NT2/D1 (cell line): ENCODE results near the gene RFC2.
A peak's percentile ranks its signal among the peaks of the same experiment; 100 is the strongest.

ENCODE experiments used
- DNase-seq: peaks from one replicate; pipeline ENCODE4 v3.0.0-alpha.2; 2011; ENCODE audit warnings: low read depth, low spot score
- H3K27me3 ChIP-seq: 2 replicates; pipeline ENCODE4 v1.6.0; 2011; ENCODE audit warnings: mild to moderate bottlenecking; ENCODE audit not compliant: insufficient read length, insufficient read depth
- H3K36me3 ChIP-seq: 2 replicates; pipeline ENCODE4 v1.6.1; 2011; ENCODE audit warnings: mild to moderate bottlenecking, low read length, mixed read lengths; ENCODE audit not compliant: insufficient read depth, insufficient read length
- H3K4me1 ChIP-seq: 2 replicates; pipeline ENCODE4 v1.5.1; 2011; ENCODE audit not compliant: insufficient read depth, insufficient read length
- H3K4me3 ChIP-seq: 2 replicates; pipeline ENCODE4 v1.5.1; 2011; ENCODE audit warnings: low read depth; ENCODE audit not compliant: insufficient read length
- H3K9ac ChIP-seq: 2 replicates; pipeline ENCODE4 v1.6.0; 2011; ENCODE audit warnings: low read depth; ENCODE audit not compliant: insufficient read length
- H3K9me3 ChIP-seq: 2 replicates; pipeline ENCODE4 v1.5.1; 2011; ENCODE audit warnings: mild to moderate bottlenecking, low read length; ENCODE audit not compliant: insufficient read depth
- SUZ12 ChIP-seq: IDR thresholded peaks from 2 replicates; pipeline ENCODE4 v1.6.1; 2011; ENCODE audit not compliant: insufficient read length, insufficient read depth; ENCODE audit errors: extremely low read depth
- YY1 ChIP-seq: IDR thresholded peaks from 2 replicates; pipeline ENCODE4 v1.6.1; 2011; ENCODE audit not compliant: insufficient read length, insufficient read depth
- ZNF274 ChIP-seq: IDR thresholded peaks from 2 replicates; pipeline ENCODE4 v1.6.1; 2011; ENCODE audit warnings: mild to moderate bottlenecking, low read depth, low read length

RFC2 gene

DNA sequence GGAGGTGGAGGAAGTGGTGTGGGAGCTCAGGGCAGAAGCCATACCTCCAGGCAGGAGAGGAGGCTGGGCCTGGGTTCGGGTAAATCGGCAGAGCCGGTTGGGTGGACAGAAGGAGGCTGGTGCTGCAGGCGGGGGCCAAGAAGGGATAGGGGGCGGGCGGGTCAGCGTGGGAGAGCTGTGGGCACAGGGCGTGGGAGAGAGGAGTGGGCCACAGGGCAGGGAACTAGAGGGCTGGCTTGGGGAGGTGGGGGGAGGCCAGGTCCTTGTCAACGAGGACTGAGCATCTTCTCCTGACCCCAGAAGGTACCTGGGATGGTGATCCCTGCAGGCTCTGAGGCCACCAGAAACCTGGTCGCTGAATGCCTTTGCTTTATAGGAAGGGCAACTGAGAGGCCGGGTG lies 32.5 kb downstream of the RFC2 start:
- peaks cover 28% of the 10 kb centered on the region for H3K36me3 ChIP-seq

DNA sequence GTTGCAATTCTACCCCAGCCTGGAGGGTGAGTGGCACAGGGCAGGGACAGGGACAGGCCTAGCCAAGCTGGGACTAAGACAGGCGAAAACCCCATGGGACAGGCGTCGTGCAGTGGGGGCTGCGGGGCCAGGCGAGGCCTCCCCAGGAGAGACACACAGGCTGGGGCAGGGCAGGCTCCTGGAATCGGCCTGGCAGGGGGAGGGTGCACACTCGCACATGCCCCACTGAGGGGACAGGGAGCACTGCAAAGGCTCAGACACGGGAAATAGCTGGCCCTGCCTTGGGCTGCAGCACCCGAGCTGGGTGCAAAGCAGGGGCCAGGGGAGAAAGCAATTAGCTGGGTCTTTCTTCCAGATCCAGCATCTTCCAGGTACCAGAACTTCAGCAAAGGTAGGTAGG lies 34.0 kb downstream of the RFC2 start:
- TF ChIP-seq SUZ12 (no peak), ZNF274 (no peak), YY1 (no peak)
- DNase-seq: no peak
- peaks cover 15% of the 10 kb centered on the region for H3K4me1 ChIP-seq
- H3K9me3 ChIP-seq: no peaks in the 10 kb centered on the region
- H3K9ac ChIP-seq: no peak overlapping the region
- peaks cover 15% of the 10 kb centered on the region for H3K36me3 ChIP-seq
- no peaks in the 10 kb centered on the region for H3K27me3 ChIP-seq
- H3K4me3 ChIP-seq: no peak overlapping the region

More for the DNA sequence above, 32.5 kb downstream of the RFC2 start:
- Histone ChIP-seq H3K27me3 (no peaks in the 10 kb centered on the region), H3K9ac (no peak overlapping the region), H3K4me3 (no peak overlapping the region), H3K9me3 (no peaks in the 10 kb centered on the region), H3K4me1 (peaks cover 13% of the 10 kb centered on the region)
- TF ChIP-seq SUZ12: no peak
- TF ChIP-seq ZNF274: no peak
- TF ChIP-seq YY1: no peak
- no peak for DNase-seq

GRCh38 chr7:74219416-74219815 lies 34.8 kb downstream of the RFC2 start:
- peak overlapping the region; percentile 21 for H3K9ac ChIP-seq
- H3K4me3 ChIP-seq: no peak overlapping the region
- no peak for TF ChIP-seq YY1
- no peak for TF ChIP-seq SUZ12
- no peak for TF ChIP-seq ZNF274
- peaks cover 8% of the 10 kb centered on the region for H3K36me3 ChIP-seq
- no peaks in the 10 kb centered on the region for H3K27me3 ChIP-seq
- peaks cover 15% of the 10 kb centered on the region for H3K4me1 ChIP-seq
- H3K9me3 ChIP-seq: no peaks in the 10 kb centered on the region
- DNase-seq: no peak

- peaks cover 13% of the 10 kb centered on the region for H3K4me1 ChIP-seq
- DNase-seq: no peak
- H3K36me3 ChIP-seq: no peaks in the 10 kb centered on the region
- H3K9ac ChIP-seq: no peak overlapping the region
- TF ChIP-seq ZNF274 (no peak), SUZ12 (no peak), YY1 (no peak)
- H3K4me3 ChIP-seq: no peak overlapping the region
- H3K9me3 ChIP-seq: no peaks in the 10 kb centered on the region
- no peaks in the 10 kb centered on the region for H3K27me3 ChIP-seq
Observed at GRCh38 chr7:74218343-74218698, 35.9 kb downstream of the RFC2 start.

- DNase-seq: no peak
- Histone ChIP-seq H3K36me3 (no peaks in the 10 kb centered on the region), H3K4me1 (peaks cover 13% of the 10 kb centered on the region), H3K27me3 (no peaks in the 10 kb centered on the region), H3K9me3 (no peaks in the 10 kb centered on the region), H3K4me3 (no peak overlapping the region), H3K9ac (no peak overlapping the region)
- TF ChIP-seq SUZ12 (no peak), ZNF274 (no peak), YY1 (no peak)
Observed at GRCh38 chr7:74217455-74218342, 36.5 kb downstream of the RFC2 start.

DNA sequence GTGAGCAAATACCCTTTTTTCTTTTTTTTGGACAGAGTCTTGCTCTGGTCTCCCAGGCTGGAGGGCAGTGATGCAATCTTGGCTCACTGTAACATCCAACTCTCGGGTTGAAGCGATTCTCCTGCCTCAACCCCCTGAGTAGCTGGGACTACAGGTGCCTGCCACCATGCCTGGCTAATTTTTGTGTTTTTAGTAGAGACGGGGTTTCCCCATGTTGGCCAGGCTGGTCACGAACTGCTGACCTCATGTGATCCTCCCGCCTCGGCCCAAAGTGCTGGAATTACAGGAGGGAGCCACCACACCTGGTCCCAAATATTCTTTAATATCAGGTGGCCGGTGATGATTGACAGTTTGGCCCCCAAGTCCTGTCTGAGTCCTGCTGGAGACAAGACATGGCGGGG lies 37.8 kb downstream of the RFC2 start:
- H3K27me3 ChIP-seq: no peaks in the 10 kb centered on the region
- TF ChIP-seq ZNF274: no peak
- TF ChIP-seq YY1: no peak
- no peak for TF ChIP-seq SUZ12
- no peak overlapping the region for H3K9ac ChIP-seq
- peaks cover 13% of the 10 kb centered on the region for H3K4me1 ChIP-seq
- no peak for DNase-seq
- no peaks in the 10 kb centered on the region for H3K9me3 ChIP-seq
- no peak overlapping the region for H3K4me3 ChIP-seq
- H3K36me3 ChIP-seq: no peaks in the 10 kb centered on the region

GRCh38 chr7:74215921-74216320 lies 38.3 kb downstream of the RFC2 start:
- Histone ChIP-seq H3K9me3 (no peaks in the 10 kb centered on the region), H3K27me3 (no peaks in the 10 kb centered on the region), H3K4me3 (no peak overlapping the region), H3K36me3 (no peaks in the 10 kb centered on the region), H3K9ac (no peak overlapping the region), H3K4me1 (peaks cover 13% of the 10 kb centered on the region)
- DNase-seq: no peak
- no peak for TF ChIP-seq ZNF274
- no peak for TF ChIP-seq YY1
- no peak for TF ChIP-seq SUZ12
